GM18951 (cell line): ENCODE data around the gene POLQ.
"Not testable (repeated sequence)": the region's sequence is repeated elsewhere in the genome, so short reads cannot be mapped to it uniquely, and the experiment has no call there.

Experiments used
- POLR2A ChIP-seq: IDR thresholded peaks from 4 replicates; pipeline ENCODE4 v1.6.1; 2011; ENCODE audit warnings: mild to moderate bottlenecking; ENCODE audit not compliant: insufficient read length, insufficient read depth; ENCODE audit errors: extremely low read depth
- in situ Hi-C: fragments of 300-500 bp; cut with MboI; formaldehyde crosslinking; loops from one replicate; pipeline ENCODE4 v1.12.0; 2022; ENCODE audit warnings: low sequenced_read_pairs, mixed read lengths, inconsistent platforms; ENCODE audit not compliant: unreplicated experiment

The POLQ gene

GRCh38 chr3:121431726-121432517, 113.9 kb downstream of the POLQ start:
- TF ChIP-seq POLR2A: no peak
- in situ Hi-C loops: no loop called here

DNA sequence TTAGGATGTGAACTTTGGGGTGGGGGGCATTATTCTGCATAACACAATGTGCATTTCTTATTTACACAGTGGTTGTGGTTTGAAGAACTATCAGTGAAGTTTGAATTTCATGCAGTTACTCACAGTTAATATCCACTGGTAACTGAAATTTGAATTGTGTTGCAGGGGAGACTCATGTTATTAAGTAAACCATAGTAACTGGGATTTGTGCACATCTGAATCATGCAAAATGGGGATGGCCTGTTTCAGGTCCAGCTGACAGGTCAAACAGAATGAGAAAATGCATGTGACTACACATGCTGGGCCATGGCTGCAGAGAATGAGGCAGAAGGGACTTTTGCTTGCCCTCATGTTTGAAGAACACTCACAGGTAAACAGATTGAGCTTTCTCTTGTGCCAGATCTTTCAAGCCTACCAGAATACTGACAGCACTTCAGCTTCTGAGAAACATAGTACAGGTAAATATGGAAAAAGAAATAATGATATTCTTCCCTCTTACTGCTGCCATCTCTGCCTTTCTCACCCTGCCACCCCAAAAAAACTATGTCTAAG, 115.0 kb downstream of the POLQ start:
- in situ Hi-C loops: no loop called here

DNA sequence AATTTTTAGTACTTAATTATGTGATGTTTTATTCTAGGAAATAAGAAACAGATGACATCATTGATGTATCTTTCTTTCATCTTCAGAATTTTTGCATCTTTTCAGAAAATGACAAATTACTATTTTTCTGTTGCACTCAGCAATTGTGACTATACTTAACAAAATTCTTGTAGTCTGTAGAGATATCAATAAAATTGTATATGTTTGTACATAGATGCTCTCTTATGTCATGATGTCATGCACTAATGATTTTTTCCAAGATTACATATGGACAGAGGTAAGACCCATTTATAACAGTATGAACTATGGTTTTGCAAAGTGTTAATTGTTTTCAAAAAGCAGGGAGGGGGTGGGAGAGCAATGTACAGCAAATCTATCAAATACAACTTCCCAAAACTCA, 121.2 kb downstream of the POLQ start:
- in situ Hi-C loops: no loop called here
- no peak for TF ChIP-seq POLR2A

More for the DNA sequence above, 115.0 kb downstream of the POLQ start:
- no peak for TF ChIP-seq POLR2A

GRCh38 chr3:121418182-121418581, 127.6 kb downstream of the POLQ start:
- in situ Hi-C loops: no loop called here

GRCh38 chr3:121414924-121415323, 130.9 kb downstream of the POLQ start:
- TF ChIP-seq POLR2A: no peak
- in situ Hi-C loops: no loop called here

More at GRCh38 chr3:121418182-121418581, 127.6 kb downstream of the POLQ start:
- TF ChIP-seq POLR2A: no peak

DNA sequence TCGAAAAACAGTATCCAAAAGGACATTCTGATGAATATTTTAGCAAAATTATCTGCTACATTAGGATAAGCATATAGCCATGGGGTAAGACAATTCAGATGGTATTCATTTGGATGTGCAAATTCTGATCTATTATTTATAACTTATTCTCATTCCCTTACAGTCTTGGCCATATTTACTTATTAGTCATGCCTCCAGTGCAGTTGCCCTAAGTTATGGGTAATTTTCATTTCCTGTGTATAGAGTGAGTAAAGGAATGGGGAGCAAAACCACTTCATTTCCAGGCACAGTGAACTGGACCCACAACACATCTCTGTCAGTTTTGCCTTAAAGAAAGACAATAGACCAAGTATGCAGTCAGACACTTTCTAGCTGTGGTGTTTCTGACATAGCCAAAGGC, 134.3 kb downstream of the POLQ start:
- TF ChIP-seq POLR2A: no peak
- in situ Hi-C loops: no loop called here

- in situ Hi-C loops: no loop called here
- no peak for TF ChIP-seq POLR2A
Observed at GRCh38 chr3:121405631-121406030, 140.2 kb downstream of the POLQ start.

DNA sequence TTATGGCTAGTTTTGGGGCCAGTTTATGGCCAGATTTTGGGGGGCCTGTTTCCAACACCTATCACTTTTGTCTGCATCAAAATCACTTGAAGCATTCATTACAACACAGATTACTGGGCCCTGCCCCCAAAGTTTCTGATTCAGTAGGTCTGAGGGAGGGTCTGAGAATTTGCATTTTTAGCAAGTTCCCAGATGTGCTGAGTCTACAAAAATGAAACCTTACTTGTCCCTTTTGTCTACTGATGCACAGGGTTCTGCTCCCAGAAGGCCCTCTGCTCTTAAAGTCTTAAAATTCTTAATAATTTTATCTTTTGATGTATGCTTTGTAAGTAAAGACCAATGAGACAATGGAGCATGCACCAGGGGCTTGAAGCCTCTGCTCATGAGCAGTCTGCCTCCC, 146.0 kb downstream of the POLQ start:
- no peak for TF ChIP-seq POLR2A
- in situ Hi-C loops: no loop called here

DNA sequence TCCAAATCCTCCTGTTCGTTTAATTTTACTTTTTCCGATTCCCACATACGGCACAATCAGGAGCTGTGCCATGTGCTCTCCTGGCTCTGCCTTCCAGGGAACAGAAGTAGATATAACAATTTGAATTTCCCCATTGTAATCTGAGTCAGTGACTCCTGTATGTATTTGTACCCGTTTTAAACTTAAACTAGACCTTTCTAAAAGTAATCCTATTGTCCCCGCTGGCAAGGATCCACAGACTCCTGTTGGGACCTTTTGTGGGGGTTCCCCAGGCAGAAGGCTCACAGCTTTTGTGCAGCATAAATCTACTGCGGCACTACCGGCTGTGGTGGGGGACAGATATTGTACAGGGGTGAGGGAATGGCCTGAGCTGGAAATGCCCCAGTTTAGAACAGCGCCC, 147.7 kb downstream of the POLQ start:
- in situ Hi-C loops: not testable (repeated sequence)

DNA sequence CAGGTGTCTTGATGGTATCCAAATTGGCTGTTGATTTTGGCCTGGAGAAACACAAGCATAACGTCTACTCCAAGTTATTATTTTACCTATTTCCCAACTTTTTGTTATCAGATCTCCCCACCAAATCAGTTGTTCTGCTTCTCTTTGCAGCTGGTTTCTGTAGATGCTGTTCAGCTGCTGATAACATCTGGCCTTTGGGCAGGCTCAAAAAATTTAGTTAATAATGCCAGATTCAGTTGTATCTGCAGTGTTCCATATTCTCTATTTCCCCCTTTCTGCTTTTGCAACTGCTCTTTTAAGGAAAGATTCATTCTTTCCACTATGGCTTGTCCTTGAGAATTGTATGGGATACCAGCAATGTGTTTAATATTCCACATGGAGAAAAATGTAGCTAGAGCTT, 149.8 kb downstream of the POLQ start:
- in situ Hi-C loops: not testable (repeated sequence)

- in situ Hi-C loops: not testable (repeated sequence)
Observed at GRCh38 chr3:121388308-121388707, 157.5 kb downstream of the POLQ start.
